Measurements from ENCODE around the gene ARFGEF2. TPM values are rescaled to one million over a fixed set of nuclear protein-coding genes. Genes with fewer than 3 reads are reported as not detected.

The ARFGEF2 gene
- total and polyA plus RNA-seq, 4 donors, result 10.3 to 51.3 (median 16.6) TPM

- H3K9me3 ChIP-seq (ENCODE audit: control insufficient read depth in 4 of 4, low read length in 3 of 4), result no peaks in the 10 kb centered on the region
- no peak overlapping the region for H3K27ac ChIP-seq (ENCODE audit: low read depth in 1 of 2, low read length in 2 of 2)
- H3K4me1 ChIP-seq (ENCODE audit: control insufficient read depth in 4 of 4, insufficient read depth in 4 of 4, low read length in 3 of 4), result peaks cover 0 to 2% (median 0%) of the 10 kb centered on the region in 4 donors
- H3K27me3 ChIP-seq (ENCODE audit: control insufficient read depth in 4 of 4, insufficient read depth in 4 of 4, low read length in 3 of 4), result no peaks in the 10 kb centered on the region
- H3K9ac ChIP-seq (ENCODE audit: low read depth in 1 of 2, low read length in 2 of 2), result no peak overlapping the region
- DNase-seq (ENCODE audit: low spot score), result no peak
- 63% methylated on average over 3 of the region's 3 CpGs for WGBS
- H3K36me3 ChIP-seq (ENCODE audit: control insufficient read depth in 4 of 4, insufficient read depth in 3 of 4, low read depth in 1 of 4, low read length in 3 of 4), result peaks cover 7 to 53% (median 38%) of the 10 kb centered on the region in 4 donors
- no peak overlapping the region for H3K4me3 ChIP-seq (ENCODE audit: low read depth in 1 of 3, low read length in 3 of 3)
- TF ChIP-seq HNF4G (IDR thresholded peaks at IDR 0.05) (no peak), YY1 (IDR thresholded peaks at IDR 0.05) (no peak), HNF4A (conservative IDR thresholded peaks at IDR 0.05) (no peak), RXRA (IDR thresholded peaks at IDR 0.05) (no peak), FOXA1 (IDR thresholded peaks at IDR 0.05) (no peak), MAX (IDR thresholded peaks at IDR 0.05) (no peak), ATF3 (IDR thresholded peaks at IDR 0.05) (no peak), EGR1 (IDR thresholded peaks at IDR 0.05; ENCODE audit: low read depth in 2 of 2) (no peak), RAD21 (IDR thresholded peaks at IDR 0.05) (no peak), FOXA2 (IDR thresholded peaks at IDR 0.05) (no peak), NR2F2 (IDR thresholded peaks at IDR 0.05) (no peak), CTCF (IDR thresholded peaks at IDR 0.05; ENCODE audit: low read depth, low read length, missing input control) (no peak), ZBTB33 (IDR thresholded peaks at IDR 0.05) (no peak), GABPA (IDR thresholded peaks at IDR 0.05 in 1 of 2, conservative IDR thresholded peaks at IDR 0.05 in 1 of 2) (no peak), REST (IDR thresholded peaks at IDR 0.05) (no peak), TAF1 (conservative IDR thresholded peaks at IDR 0.05) (no peak), JUND (IDR thresholded peaks at IDR 0.05) (no peak), SP1 (IDR thresholded peaks at IDR 0.05) (no peak)
Observed at GRCh38 chr20:48999890-49000870, 78.7 kb downstream of the ARFGEF2 start.
